ENCODE data around the gene TRIM62. TPM values are rescaled to one million over a fixed set of nuclear protein-coding genes. Genes with fewer than 3 reads are reported as not detected.
"Not testable (repeated sequence)": the region's sequence is repeated elsewhere in the genome, so short reads cannot be mapped to it uniquely, and the experiment has no call there.

TRIM62 gene
- total RNA-seq, 3 donors from 2014 or later = 4.3 to 10.8 (median 7.2) TPM

GRCh38 chr1:33117440-33118085, 64.3 kb downstream of the TRIM62 start:
- Histone ChIP-seq H3K9me3 (no peaks in the 10 kb centered on the region), H3K36me3 (no peaks in the 10 kb centered on the region), H3K4me3 (no peak overlapping the region), H3K4me1 (no peaks in the 10 kb centered on the region), H3K27me3 (no peaks in the 10 kb centered on the region), H3K27ac (no peak overlapping the region)
- peak in 1 of 2 donors; percentile 12 for DNase-seq (ENCODE audit: low spot score in 2 of 2)
- intact Hi-C loops (cut with DNase I; ENCODE audit: low total_unique reads) = no loop called here
- TF ChIP-seq POLR2AphosphoS5 (IDR thresholded peaks at IDR 0.05) (no peak), CTCF (IDR thresholded peaks at IDR 0.05) (no peak), POLR2A (IDR thresholded peaks at IDR 0.05) (no peak)

- H3K27me3 ChIP-seq = no peaks in the 10 kb centered on the region
- no peak overlapping the region for H3K4me3 ChIP-seq
- intact Hi-C loops (cut with DNase I; ENCODE audit: low total_unique reads) = no loop called here
- H3K36me3 ChIP-seq = no peaks in the 10 kb centered on the region
- no peaks in the 10 kb centered on the region for H3K4me1 ChIP-seq
- no peaks in the 10 kb centered on the region for H3K9me3 ChIP-seq
- no peak for DNase-seq (ENCODE audit: low spot score in 2 of 2)
- no peak for TF ChIP-seq POLR2AphosphoS5 (IDR thresholded peaks at IDR 0.05)
- no peak for TF ChIP-seq POLR2A (IDR thresholded peaks at IDR 0.05)
- TF ChIP-seq CTCF (IDR thresholded peaks at IDR 0.05) = no peak
- H3K27ac ChIP-seq = no peak overlapping the region
Observed at GRCh38 chr1:33111965-33112364, 69.9 kb downstream of the TRIM62 start.

GRCh38 chr1:33110477-33110876, 71.4 kb downstream of the TRIM62 start:
- intact Hi-C loops (cut with DNase I; ENCODE audit: low total_unique reads) = no loop called here
- Histone ChIP-seq H3K4me1 (no peaks in the 10 kb centered on the region), H3K36me3 (no peaks in the 10 kb centered on the region), H3K9me3 (no peaks in the 10 kb centered on the region), H3K27me3 (no peaks in the 10 kb centered on the region), H3K4me3 (no peak overlapping the region), H3K27ac (no peak overlapping the region)
- DNase-seq (ENCODE audit: low spot score in 2 of 2) = no peak
- TF ChIP-seq POLR2AphosphoS5 (IDR thresholded peaks at IDR 0.05) (no peak), CTCF (IDR thresholded peaks at IDR 0.05) (no peak), POLR2A (IDR thresholded peaks at IDR 0.05) (no peak)

- H3K4me3 ChIP-seq; intact Hi-C loops (cut with DNase I; ENCODE audit: low total_unique reads); H3K9me3 ChIP-seq; H3K36me3 ChIP-seq; H3K27me3 ChIP-seq; DNase-seq (ENCODE audit: low spot score in 2 of 2); H3K4me1 ChIP-seq: not testable (repeated sequence)
- H3K27ac ChIP-seq = peak overlapping the region; percentile 89 to 91
Observed at GRCh38 chr1:33100119-33100415, 81.8 kb downstream of the TRIM62 start.

GRCh38 chr1:33099290-33100118, 82.3 kb downstream of the TRIM62 start:
- intact Hi-C loops (cut with DNase I; ENCODE audit: low total_unique reads) = loop anchor here (10.0 kb wide), 1 partner anchor 165 kb away; no protein-coding TSS in a partner anchor
- H3K27ac ChIP-seq = peak overlapping the region; percentile 89 to 91
- DNase-seq (ENCODE audit: low spot score in 2 of 2) = peak; percentile 69 to 99

More at GRCh38 chr1:33099290-33100118, 82.3 kb downstream of the TRIM62 start:
- no peaks in the 10 kb centered on the region for H3K36me3 ChIP-seq
- H3K9me3 ChIP-seq = no peaks in the 10 kb centered on the region
- H3K4me1 ChIP-seq = peaks cover 0 to 3% of the 10 kb centered on the region in 2 donors
- no peak overlapping the region for H3K4me3 ChIP-seq
- no peaks in the 10 kb centered on the region for H3K27me3 ChIP-seq
- no peak for TF ChIP-seq POLR2A (IDR thresholded peaks at IDR 0.05)
- peak; percentile 36 to 85 (median 85) for TF ChIP-seq CTCF (IDR thresholded peaks at IDR 0.05)
- peak in 1 of 3 donors; percentile 67 for TF ChIP-seq POLR2AphosphoS5 (IDR thresholded peaks at IDR 0.05)

Measured in breast epithelium (tissue), 4 donors.